HG02623 (cell line): ENCODE results near the gene ZNF547.
"Not testable (repeated sequence)": the region's sequence is repeated elsewhere in the genome, so short reads cannot be mapped to it uniquely, and the experiment has no call there.

Experiments used
- ATAC-seq: cut with Tn5 transposase; IDR thresholded peaks from one replicate; pipeline ENCODE4 v1.9.1; 2021; ENCODE audit warnings: moderate library complexity; ENCODE audit not compliant: unreplicated experiment

ZNF547 gene

GRCh38 chr19:57374179-57374578 lies 10.8 kb downstream of the ZNF547 start:
- no peak for ATAC-seq

DNA sequence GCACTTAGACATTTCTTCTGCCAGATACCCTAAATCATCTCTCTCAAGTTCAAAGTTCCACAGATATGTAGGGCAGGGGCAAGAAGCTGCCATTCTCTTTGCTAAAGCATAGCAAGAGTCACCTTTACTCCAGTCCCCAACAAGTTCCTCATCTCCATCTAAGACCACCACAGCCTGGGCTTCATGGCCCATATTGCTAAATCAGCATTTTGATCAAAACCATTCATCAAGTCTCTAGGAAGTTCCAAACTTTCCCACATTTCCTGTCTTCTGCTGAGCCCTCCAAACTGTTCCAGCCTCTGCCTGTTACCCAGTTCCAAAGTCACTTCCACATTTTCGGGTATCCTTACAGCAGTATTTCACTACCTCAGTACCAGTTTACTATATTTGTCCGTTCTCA lies 11.3 kb downstream of the ZNF547 start:
- ATAC-seq: not testable (repeated sequence)

- no peak for ATAC-seq
Observed at GRCh38 chr19:57376151-57376550, 12.8 kb downstream of the ZNF547 start.

DNA sequence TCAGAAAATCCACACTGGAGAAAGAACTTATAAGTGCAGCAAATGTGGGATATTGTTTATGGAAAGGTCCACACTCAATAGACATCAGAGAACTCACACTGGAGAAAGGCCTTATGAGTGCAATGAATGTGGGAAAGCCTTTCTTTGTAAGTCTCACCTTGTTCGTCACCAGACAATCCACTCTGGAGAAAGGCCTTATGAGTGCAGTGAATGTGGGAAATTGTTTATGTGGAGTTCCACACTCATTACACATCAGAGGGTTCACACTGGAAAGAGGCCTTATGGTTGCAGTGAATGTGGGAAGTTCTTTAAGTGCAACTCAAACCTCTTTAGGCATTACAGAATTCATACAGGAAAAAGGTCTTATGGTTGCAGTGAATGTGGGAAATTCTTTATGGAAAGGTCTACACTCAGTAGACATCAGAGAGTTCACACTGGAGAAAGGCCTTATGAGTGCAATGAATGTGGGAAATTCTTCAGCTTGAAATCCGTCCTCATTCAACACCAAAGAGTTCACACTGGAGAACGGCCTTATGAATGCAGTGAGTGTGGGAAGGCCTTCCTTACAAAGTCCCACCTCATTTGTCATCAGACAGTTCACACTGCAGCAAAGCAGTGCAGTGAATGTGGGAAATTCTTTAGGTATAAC lies 14.3 kb downstream of the ZNF547 start:
- no peak for ATAC-seq

DNA sequence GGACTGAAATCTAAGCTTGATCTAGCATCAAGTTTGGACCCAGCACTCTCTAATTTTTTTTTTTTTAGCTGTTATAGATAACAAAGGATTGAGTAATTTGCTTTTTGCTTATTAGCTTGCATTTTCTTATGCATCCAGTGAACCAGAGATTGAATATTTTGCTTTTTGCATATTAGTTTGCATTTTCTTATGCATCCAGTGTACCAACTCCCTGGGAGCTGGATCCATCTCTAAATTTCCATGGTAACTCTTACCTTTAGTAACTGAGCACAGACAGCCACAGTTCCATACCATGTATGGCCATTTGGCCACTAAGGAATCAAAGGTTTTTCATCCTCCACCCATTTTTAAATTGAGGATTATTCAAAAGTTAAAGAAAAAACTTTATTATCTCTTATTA lies 17.6 kb downstream of the ZNF547 start:
- ATAC-seq: no peak

- ATAC-seq: no peak
Observed at GRCh38 chr19:57382806-57383488, 19.6 kb downstream of the ZNF547 start.

DNA sequence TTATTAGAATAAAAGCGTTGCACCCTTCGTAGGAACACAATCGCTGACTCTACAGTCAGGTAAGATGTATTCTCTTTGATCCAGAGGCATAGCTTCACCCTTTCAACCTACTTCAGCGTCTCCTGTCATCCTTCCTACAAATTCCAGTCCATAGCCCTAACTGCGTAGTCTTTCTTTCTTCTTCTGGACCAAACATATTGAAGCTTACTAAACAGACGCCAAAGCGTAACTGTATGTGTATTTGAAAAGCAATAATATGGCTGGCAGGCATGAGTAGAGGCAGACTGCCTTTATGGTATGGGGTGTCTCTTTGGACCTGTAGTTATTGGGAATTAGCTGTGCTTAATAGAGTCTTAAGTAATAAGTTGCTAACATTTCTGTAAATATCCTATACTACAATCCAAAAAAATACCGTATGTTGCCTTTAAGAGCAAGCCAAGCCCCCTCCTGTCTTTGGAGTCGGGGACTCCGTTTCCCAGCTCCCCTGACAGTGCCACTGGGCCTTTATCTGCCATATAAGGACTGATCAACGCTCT lies 25.9 kb downstream of the ZNF547 start:
- ATAC-seq: no peak

GRCh38 chr19:57389730-57390598 lies 26.6 kb downstream of the ZNF547 start, which contains the start of gene ZNF548:
ZNF548 (plus strand) TSS chr19:57389854; CDS start chr19:57390100, 246 bp downstream.
- peak; percentile 89 for ATAC-seq

DNA sequence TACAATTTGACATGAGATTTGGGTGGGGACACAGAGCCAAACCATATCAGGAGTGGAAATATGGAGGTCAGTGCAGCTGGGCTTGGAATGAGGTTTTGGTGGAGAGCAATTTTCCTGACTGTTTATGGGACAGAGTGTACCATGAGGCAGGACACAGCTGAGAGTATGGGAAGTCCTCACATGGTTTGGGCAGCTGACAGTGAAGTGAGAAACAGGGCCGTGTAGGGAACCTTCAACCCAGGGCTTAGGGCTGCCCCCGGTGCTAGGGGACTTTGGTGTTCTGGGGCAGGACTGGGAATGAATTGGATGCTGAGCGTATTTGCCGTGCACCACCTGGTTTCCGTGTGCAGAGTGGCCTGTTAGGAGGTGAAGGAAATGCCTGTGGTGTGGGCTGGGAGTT lies 32.4 kb downstream of the ZNF547 start:
- ATAC-seq: no peak

DNA sequence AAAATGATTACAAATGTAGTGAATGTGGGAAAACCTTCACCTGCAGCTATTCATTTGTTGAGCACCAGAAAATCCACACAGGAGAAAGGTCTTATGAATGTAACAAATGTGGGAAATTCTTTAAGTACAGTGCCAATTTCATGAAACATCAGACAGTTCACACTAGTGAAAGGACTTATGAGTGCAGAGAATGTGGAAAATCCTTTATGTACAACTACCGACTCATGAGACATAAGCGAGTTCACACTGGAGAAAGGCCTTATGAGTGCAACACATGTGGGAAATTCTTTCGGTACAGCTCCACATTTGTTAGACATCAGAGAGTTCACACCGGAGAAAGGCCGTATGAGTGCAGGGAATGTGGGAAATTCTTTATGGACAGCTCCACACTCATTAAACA lies 35.5 kb downstream of the ZNF547 start:
- ATAC-seq: no peak

DNA sequence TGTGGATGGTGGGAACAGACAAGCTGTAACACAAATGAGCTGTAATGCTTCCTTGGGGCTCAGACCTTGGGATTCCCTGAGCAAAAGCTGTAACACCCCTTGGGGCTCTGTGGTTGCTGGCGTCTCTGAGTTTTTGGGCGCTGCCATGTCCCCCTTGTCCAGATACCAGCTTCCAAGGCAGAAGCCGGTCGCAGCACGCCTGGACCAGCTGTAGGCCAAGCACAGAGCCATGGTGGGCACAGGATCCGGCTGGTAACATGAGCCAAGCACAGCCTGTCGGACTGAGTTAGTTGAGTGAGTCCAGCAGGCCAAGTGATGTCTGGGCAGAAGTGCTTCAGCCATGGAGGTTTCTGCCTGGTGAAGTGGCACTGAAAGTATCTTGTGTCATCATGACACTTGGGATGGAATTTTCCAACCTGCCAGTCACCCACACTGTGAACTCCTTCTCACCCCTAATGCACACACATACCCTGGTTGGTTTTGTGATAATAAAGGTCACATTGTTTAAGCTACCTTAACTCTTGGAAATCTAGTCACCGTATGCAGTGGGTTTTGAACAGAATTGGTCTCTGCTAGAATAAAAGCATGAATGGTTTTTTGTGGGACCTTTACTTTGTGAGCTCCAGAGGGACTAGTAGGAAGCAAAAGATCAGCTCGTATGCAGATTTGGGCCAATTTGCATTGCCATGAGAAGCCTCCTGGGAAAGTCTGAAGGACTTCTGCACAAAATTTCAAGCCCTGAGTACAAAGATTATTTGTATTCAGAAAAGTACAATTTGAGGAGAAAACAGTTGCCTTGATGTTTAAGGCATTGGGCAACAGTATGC lies 40.6 kb downstream of the ZNF547 start:
- ATAC-seq: no peak

GRCh38 chr19:57406516-57407123 lies 43.3 kb downstream of the ZNF547 start:
- no peak for ATAC-seq

GRCh38 chr19:57410877-57411671 lies 47.7 kb downstream of the ZNF547 start, which contains the start of gene ZNF17:
ZNF17 (plus strand) TSS chr19:57411161; CDS start chr19:57413616, 2,455 bp downstream.
- ATAC-seq: peak; percentile 97

DNA sequence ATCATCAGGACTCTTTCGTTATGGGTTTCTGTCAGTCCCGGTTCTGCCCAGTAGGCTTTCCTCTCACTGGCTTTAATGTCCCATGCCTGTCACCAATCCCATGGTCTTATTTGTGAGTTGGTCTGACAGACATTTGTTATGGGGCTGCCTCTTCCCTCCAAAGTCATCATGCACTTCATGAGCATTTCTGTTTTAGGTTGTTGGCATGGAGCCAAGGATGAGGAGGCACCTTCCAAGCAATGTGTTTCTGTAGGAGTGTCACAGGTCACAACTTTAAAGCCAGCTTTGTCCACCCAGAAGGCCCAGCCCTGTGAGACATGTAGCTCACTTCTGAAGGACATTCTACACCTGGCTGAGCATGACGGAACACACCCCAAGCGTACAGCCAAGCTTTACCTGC lies 56.1 kb downstream of the ZNF547 start:
- no peak for ATAC-seq

DNA sequence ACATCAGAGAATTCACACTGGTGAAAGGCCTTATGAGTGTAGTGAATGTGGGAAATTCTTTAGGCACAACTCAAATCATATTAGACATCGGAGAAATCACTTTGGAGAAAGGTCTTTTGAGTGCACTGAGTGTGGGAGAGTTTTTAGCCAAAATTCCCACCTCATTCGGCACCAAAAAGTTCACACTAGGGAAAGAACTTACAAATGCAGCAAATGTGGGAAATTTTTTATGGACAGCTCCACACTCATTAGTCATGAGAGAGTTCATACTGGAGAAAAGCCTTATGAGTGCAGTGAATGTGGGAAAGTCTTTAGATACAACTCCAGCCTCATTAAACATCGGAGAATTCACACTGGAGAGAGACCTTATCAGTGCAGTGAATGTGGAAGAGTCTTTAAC lies 57.7 kb downstream of the ZNF547 start:
- ATAC-seq: no peak
